Skin epidermis (tissue), 12 donors: Measurements from ENCODE around the gene KAT6B.
"Not testable (repeated sequence)": the region's sequence is repeated elsewhere in the genome, so short reads cannot be mapped to it uniquely, and the experiment has no call there.

Experiments
- H3K27ac ChIP-seq, 21 experiments: fragments of 200-600 bp; sonication (generic) in 11 of 21; one replicate each; pipeline ENCODE4 v1.5.0; 2020; ENCODE audit warnings: mild to moderate bottlenecking in 3 of 21, inconsistent platforms in 2 of 21, moderate library complexity in 2 of 21
- H3K4me3 ChIP-seq, 7 experiments: fragments of 200-600 bp; sonication (generic) in 2 of 7; one replicate each; pipeline ENCODE4 v1.5.0; 2020; ENCODE audit warnings: inconsistent platforms in 2 of 7, mild to moderate bottlenecking in 2 of 7, moderate library complexity in 1 of 7

The KAT6B gene

GRCh38 chr10:74826142-74827044, at the start of gene KAT6B:
Gene KAT6B, plus strand, starts transcription at chr10:74826600. Its CDS starts 16,258 bp downstream, at chr10:74842858.
- peak within 1 kb of the TSS; percentile 81 to 100 (median 99) for H3K27ac ChIP-seq
- peak within 1 kb of the TSS; percentile 82 to 94 (median 91) for H3K4me3 ChIP-seq

- no peak overlapping the region for H3K27ac ChIP-seq
- H3K4me3 ChIP-seq, result no peak overlapping the region
Measured at GRCh38 chr10:74778436-74779094, 47.8 kb upstream of the KAT6B start.

- not testable (repeated sequence) for H3K4me3 ChIP-seq, H3K27ac ChIP-seq
Measured at GRCh38 chr10:74781870-74782269, 44.5 kb upstream of the KAT6B start.

DNA sequence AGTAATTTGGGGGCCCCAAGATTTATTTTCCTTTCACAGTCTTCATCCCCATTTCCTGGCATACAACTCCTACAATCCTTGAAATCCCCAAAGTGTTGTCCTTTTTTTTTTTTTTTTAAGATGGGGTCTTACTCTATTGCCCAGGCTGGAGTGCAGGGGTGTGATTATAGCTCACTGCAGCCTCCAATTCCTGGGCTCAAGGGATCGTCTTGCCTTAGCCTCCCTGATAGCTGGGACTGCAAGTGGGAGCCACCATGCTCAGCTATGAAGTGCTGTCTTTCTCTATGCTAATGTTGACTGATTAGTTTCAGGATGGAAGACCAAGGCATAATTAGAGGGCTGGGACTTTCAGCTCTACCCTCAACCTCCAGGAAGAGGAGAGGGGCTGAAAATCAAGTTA, 41.9 kb upstream of the KAT6B start:
- H3K27ac ChIP-seq, result no peak overlapping the region
- no peak overlapping the region for H3K4me3 ChIP-seq

GRCh38 chr10:74786126-74786525, 40.3 kb upstream of the KAT6B start:
- Histone ChIP-seq H3K4me3 (no peak overlapping the region), H3K27ac (no peak overlapping the region)

DNA sequence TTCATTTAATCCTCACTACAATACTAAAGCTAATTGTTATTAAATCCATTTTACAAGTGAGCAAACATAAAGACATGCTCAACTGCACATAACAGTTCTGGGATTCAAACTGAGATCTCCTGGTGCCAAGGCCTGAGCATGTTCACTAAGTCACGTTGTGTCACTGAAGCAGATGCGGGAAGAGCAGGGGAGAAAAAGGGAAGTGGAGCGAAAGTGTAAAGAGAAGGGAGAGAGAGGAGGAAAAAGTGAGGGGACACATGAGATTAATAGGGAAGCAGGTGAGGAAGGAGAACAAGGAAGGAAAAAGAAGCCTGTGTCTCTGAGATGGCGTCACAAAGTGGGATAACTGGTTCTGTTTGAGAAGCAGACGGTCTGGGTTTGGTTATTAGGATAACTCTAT, 38.9 kb upstream of the KAT6B start:
- H3K27ac ChIP-seq, result no peak overlapping the region
- no peak overlapping the region for H3K4me3 ChIP-seq

DNA sequence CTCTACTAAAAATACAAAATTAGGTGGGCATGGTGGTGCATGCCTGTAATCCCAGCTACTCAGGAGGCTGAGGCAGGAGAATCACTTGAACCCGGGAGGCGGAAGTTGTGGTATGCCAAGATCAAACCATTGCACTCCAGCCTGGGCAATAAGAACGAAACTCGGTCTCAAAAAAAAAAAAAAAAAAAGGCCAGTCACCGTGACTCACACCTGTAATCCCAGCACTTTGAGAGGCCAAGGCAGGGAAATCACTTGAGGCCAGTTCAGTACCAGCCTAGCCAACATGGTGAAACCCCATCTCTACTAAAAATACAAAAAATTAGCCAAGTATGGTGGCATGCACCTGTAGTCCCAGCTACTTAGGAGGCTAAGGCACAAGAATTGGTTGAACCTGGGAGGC, 34.4 kb upstream of the KAT6B start:
- not testable (repeated sequence) for H3K4me3 ChIP-seq, H3K27ac ChIP-seq

DNA sequence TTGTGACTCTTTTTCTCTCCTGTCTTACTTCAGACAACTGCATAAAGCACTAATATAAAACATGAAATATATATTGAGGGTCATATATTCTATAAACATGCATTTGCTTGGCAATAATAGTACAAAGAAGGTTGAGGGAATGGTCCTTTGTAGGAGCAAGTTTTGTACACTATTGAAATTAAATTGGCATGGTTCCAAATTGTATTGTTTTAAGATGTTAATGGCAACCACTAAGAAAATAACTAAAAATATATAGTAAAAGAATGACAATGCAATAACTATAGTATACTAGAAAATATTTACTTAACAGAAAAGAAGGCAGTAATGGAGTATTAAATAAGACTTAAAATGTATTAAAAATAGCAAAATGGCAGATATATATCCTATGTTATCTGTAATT, 33.7 kb upstream of the KAT6B start:
- H3K27ac ChIP-seq, result no peak overlapping the region
- H3K4me3 ChIP-seq, result no peak overlapping the region

DNA sequence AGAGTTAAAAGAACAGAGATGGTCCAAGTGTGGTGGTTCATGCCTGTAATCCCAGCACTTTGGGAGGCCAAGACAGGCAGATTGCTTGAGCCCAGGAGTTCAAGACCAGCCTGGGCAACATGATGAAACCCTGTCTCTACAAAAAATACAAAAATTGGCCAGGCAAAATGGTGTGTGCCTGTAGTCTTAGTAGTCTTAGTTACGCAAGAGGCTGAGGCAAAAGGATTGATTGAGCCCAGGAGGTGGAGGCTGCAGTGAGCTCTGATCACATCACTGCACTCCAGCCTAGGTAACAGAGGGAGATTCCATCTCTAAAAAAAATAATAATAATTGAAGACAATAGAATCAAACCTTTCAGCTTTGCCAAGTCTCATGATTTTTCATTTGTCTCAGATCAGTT, 33.2 kb upstream of the KAT6B start:
- H3K4me3 ChIP-seq, H3K27ac ChIP-seq: not testable (repeated sequence)

- H3K4me3 ChIP-seq, result no peak overlapping the region
- no peak overlapping the region for H3K27ac ChIP-seq
Measured at GRCh38 chr10:74794531-74794930, 31.9 kb upstream of the KAT6B start.

GRCh38 chr10:74797550-74797949, 28.9 kb upstream of the KAT6B start:
- Histone ChIP-seq H3K4me3 (no peak overlapping the region), H3K27ac (no peak overlapping the region)

GRCh38 chr10:74799721-74800221, 26.6 kb upstream of the KAT6B start:
- Histone ChIP-seq H3K27ac (no peak overlapping the region), H3K4me3 (no peak overlapping the region)

DNA sequence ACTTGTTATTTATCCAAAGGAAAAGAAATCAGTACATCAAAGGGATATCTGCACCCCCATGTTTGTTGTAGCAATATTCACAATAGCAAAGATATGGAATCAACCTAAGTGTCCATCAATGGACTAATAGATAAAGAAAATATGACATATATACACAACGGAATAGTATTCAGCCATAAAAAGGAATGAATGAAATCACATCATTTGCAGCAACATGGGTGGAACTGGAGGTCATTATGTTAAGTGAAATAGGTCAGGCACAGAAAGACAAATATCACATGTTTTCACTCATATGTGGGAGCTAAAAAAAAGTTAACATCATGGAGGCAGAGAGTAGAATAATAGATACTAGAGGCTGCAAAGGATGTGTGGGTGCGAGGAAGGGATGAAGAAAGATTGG, 25.0 kb upstream of the KAT6B start:
- no peak overlapping the region for H3K27ac ChIP-seq
- H3K4me3 ChIP-seq, result no peak overlapping the region

- H3K4me3 ChIP-seq, result no peak overlapping the region
Measured at GRCh38 chr10:74808501-74808900, 17.9 kb upstream of the KAT6B start.

GRCh38 chr10:74810087-74810486, 16.3 kb upstream of the KAT6B start:
- H3K27ac ChIP-seq, result no peak overlapping the region
- no peak overlapping the region for H3K4me3 ChIP-seq

More at GRCh38 chr10:74808501-74808900, 17.9 kb upstream of the KAT6B start:
- no peak overlapping the region for H3K27ac ChIP-seq

DNA sequence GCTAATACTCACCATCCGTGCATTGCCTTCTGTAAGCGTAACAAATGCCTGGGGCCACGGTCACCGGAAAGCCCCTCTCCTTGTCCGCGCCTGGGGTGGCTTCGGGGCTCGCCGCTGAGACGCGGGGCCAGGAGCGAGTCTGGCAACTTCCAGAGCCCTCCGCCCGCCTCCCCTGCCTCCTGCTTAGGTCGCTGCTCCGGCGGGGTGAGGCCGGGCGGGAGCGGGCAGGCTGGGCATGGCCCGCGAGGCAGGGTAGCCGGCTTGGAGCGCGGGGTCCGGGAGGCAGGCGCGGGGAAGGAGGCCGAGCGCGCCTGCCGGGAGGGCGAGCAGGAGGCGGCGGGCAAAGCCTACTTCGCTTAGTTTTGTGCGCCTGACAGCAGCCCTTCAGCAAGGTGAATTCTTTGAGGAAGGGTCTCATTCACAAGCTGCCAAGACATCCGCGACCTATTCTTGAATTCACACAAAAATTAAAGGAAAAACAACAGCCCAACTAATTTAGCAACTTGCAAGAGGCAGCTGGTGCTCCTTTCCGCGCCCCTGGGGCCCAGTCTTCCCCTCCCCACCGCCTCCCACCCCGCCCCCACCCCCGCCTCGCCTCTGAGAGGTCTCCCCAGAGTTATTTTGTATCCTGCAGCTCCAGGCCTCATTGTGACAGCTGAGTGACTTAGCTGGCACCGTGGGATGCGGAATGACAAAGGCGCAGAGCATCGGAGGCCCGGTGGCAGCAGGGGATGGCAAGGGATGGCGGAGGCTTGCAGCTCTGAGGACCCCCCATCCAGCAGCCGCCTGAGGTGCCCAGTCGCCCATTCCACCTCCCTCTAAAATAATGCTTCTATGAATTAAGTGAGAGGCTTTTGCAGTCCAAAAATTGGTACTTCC, 12.8 kb upstream of the KAT6B start:
- no peak overlapping the region for H3K27ac ChIP-seq
- H3K4me3 ChIP-seq, result no peak overlapping the region

GRCh38 chr10:74814797-74815196, 11.6 kb upstream of the KAT6B start:
- H3K27ac ChIP-seq, result no peak overlapping the region
- H3K4me3 ChIP-seq, result no peak overlapping the region

- Histone ChIP-seq H3K27ac (no peak overlapping the region), H3K4me3 (no peak overlapping the region)
Measured at GRCh38 chr10:74816824-74817498, 9.4 kb upstream of the KAT6B start.

DNA sequence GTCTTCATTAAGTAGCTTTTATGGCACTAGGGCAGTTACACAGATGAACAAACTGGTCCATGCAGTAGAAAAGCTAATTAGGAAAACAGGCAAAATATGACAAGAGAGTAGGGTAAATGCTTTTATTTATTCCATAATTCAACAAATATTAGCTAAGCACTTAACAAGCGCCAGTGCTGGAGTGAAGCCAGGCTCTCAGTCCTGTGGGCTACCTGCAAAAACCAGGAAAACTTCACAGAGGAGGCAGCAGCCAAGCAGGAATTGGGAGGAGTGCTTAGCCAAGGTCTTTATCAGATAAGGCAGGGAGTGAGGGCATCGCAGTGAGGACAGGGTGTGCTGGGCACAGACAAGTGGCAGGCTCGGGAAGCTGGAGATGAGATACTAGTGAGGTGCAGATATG, 4.9 kb upstream of the KAT6B start:
- Histone ChIP-seq H3K27ac (peak overlapping the region in 3 of 21 experiments; percentile 60 to 61 (median 61)), H3K4me3 (no peak overlapping the region)
